Activated T-helper 17 cell treated with anti-CD3 and anti-CD28 coated beads, Interleukin-2, amount 50 U/mL, for 72 hours (primary cell): Measurements from ENCODE around the gene GSE1. TPM values are rescaled to one million over a fixed set of nuclear protein-coding genes. Genes with fewer than 3 reads are reported as not detected.

Experiments
- ATAC-seq: fragments of 150-1000 bp; cut with Tn5 transposase; replicated peaks from 2 replicates; pipeline ENCODE4 v1.10.0; 2021; ENCODE audit warnings: mild to moderate bottlenecking, moderate library complexity
- H3K27ac Mint-ChIP-seq: one replicate; pipeline ENCODE4 v1.8.0; 2022; ENCODE audit warnings: mixed read lengths
- H3K27me3 Mint-ChIP-seq: one replicate; pipeline ENCODE4 v1.8.0; 2022; ENCODE audit warnings: mixed read lengths
- H3K36me3 Mint-ChIP-seq: one replicate; pipeline ENCODE4 v1.8.0; 2022; ENCODE audit warnings: low read depth, mild to moderate bottlenecking, mixed read lengths
- H3K4me1 Mint-ChIP-seq: one replicate; pipeline ENCODE4 v1.8.0; 2022; ENCODE audit warnings: mixed read lengths
- H3K4me3 Mint-ChIP-seq: one replicate; pipeline ENCODE4 v1.8.0; 2022; ENCODE audit warnings: mild to moderate bottlenecking, mixed read lengths
- H3K9me3 Mint-ChIP-seq: one replicate; pipeline ENCODE4 v1.8.0; 2022; ENCODE audit warnings: mixed read lengths
- total RNA-seq, 2 donors: library from RNA; stranded (reverse); gene quantifications; one replicate each; pipeline ENCODE4 v1.2.3, GENCODE V29; 2022

GSE1 gene
- total RNA-seq, 2 donors from 2014 or later, result 12.1 to 17.4 TPM

DNA sequence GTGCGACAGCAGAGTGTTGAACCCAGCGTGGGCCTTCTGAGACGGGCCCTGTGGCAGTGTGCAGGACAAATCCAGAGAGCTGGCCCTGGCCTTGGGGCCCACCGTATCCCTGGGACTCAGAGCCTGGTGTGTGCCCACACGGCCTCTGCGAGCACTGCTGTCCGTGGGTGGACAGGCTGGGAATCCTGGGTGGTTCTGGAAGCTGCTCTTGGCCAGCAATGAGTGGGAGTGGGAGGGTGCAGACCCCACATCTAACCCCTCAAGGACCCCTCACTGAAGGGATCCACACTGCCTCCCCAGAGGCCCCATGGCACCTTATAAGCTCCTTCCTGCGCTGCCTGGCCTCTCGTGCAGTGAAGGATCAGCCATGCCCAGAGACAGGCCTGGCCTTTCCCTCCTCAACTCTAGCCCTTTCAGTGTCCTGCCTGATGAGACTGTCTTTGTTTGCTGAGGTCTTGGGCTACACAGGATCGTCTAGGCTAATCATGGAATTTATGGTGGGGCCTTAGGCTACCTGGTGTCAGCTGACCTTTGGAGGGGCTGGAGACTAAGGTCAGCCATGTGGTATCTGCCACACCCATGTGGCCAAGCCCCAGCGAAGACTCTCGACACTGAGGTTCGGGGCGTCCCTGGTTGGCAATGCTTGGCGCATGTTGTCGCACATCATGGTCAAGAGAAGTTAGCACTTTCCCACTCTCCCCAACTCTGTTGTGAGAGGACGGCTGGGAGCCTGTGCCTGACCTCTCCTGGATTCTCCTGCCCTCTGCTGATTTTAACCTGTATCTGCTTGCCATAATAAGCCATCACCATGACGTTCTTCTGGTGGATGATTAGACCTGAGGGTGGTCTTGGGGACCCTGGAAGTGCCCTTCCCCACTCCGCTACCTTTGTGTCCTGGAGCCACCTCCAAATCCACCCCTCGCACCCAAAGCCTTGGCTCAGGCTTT lies 92.1 kb downstream of the GSE1 start:
- H3K4me3 Mint-ChIP-seq, result no peak overlapping the region
- no peaks in the 10 kb centered on the region for H3K27me3 Mint-ChIP-seq
- no peak overlapping the region for H3K27ac Mint-ChIP-seq
- H3K4me1 Mint-ChIP-seq, result no peaks in the 10 kb centered on the region
- no peak for ATAC-seq
- H3K9me3 Mint-ChIP-seq, result no peaks in the 10 kb centered on the region
- no peaks in the 10 kb centered on the region for H3K36me3 Mint-ChIP-seq

DNA sequence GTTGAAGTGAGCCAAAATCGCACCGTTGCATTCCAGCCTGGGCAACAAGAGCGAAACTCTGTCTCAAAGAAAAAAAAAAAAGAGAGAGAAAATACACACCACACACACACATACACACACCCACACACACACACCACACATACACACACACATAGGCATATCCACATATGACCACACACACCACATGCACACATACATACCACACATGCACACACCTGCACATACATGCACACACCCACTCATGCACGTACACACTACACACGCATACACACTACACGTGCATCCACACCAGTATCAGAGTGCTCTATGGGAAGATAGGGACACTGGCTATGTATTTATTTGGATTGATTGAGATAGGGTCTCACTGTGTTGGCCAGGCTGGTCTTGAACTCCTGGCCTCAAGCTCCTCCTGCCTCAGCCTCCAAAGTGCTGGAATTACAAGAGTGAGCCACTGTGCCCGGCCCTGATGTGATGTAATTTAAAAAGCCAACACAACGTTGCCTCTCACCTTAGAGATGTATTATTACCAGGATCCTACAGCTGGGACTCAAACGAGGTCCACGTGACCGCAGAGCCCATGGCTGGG lies 93.4 kb downstream of the GSE1 start:
- Mint-ChIP-seq H3K36me3 (no peaks in the 10 kb centered on the region), H3K9me3 (no peaks in the 10 kb centered on the region), H3K27ac (no peak overlapping the region), H3K4me1 (no peaks in the 10 kb centered on the region), H3K27me3 (no peaks in the 10 kb centered on the region), H3K4me3 (no peak overlapping the region)
- ATAC-seq, result no peak

- Mint-ChIP-seq H3K9me3 (no peaks in the 10 kb centered on the region), H3K27me3 (no peaks in the 10 kb centered on the region), H3K27ac (no peak overlapping the region), H3K4me3 (no peak overlapping the region), H3K36me3 (no peaks in the 10 kb centered on the region), H3K4me1 (no peaks in the 10 kb centered on the region)
- ATAC-seq, result no peak
Observed at GRCh38 chr16:85707528-85708095, 94.5 kb downstream of the GSE1 start.

- H3K27ac Mint-ChIP-seq, result no peak overlapping the region
- H3K36me3 Mint-ChIP-seq, result no peaks in the 10 kb centered on the region
- no peaks in the 10 kb centered on the region for H3K27me3 Mint-ChIP-seq
- H3K4me3 Mint-ChIP-seq, result no peak overlapping the region
- no peak for ATAC-seq
- H3K4me1 Mint-ChIP-seq, result no peaks in the 10 kb centered on the region
- H3K9me3 Mint-ChIP-seq, result no peaks in the 10 kb centered on the region
Observed at GRCh38 chr16:85708338-85708737, 95.2 kb downstream of the GSE1 start.

DNA sequence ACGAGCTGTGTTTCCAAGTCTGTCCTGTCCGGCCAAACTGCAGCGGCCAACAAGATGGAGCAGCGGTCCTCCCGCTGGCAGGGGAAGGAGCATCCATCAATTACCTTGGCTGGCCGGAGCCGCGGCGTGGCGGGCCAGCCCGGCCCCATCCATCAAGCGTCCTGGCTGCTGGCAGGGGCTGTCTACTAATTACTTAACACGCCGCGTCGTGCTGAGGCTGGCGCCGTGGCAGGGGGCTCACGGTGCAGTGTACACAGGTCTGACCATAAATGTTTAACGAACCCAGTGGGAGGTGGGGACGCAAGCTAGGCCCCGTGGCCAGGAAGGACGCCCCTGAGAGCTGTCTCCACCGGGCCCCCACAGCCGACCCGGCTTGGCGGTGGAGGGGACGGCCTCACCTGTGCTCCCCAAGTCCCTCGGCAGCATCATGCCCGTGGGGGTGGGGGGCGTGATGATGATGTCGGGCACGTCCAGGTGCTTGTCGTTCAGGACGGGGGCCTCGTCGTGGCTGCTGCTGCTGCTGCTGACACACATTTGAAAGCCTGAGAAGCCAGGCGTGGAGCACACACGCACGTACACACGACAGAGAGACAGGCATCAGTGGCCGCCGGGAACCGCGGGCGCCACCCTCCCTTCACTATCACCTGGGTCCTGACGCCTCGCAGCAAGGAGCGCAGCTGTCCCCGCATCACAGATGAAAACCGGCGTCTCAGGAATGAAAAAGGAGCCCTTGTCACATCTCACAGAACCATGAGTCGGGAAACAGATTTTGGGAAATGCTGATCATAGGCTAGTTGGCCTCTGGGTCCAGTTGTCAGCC lies 96.9 kb downstream of the GSE1 start:
- no peak for ATAC-seq
- H3K36me3 Mint-ChIP-seq, result no peaks in the 10 kb centered on the region
- no peak overlapping the region for H3K4me3 Mint-ChIP-seq
- no peaks in the 10 kb centered on the region for H3K27me3 Mint-ChIP-seq
- no peaks in the 10 kb centered on the region for H3K4me1 Mint-ChIP-seq
- no peaks in the 10 kb centered on the region for H3K9me3 Mint-ChIP-seq
- H3K27ac Mint-ChIP-seq, result no peak overlapping the region

DNA sequence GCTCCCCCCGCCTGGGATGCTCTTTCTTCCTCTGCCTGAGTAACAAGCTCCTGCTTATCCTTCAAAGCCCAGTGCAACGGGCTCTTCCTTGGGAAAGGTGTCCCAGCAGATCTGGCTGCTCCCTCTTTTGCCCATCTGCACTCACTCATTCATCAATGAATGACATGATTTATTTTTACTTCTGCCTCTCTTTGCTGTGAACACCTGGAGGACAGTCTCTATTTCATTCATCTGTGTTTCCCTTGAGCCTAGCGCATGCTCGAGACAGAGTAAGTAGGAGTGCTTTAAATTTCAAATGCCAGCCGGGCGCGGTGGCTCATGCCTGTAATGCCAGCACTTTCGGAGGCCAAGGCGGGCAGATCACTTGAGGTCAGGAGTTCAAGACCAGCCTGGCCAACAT lies 97.6 kb downstream of the GSE1 start:
- no peaks in the 10 kb centered on the region for H3K4me1 Mint-ChIP-seq
- no peak overlapping the region for H3K27ac Mint-ChIP-seq
- peaks cover 3% of the 10 kb centered on the region for H3K27me3 Mint-ChIP-seq
- no peak for ATAC-seq
- no peaks in the 10 kb centered on the region for H3K36me3 Mint-ChIP-seq
- H3K4me3 Mint-ChIP-seq, result no peak overlapping the region
- no peaks in the 10 kb centered on the region for H3K9me3 Mint-ChIP-seq

DNA sequence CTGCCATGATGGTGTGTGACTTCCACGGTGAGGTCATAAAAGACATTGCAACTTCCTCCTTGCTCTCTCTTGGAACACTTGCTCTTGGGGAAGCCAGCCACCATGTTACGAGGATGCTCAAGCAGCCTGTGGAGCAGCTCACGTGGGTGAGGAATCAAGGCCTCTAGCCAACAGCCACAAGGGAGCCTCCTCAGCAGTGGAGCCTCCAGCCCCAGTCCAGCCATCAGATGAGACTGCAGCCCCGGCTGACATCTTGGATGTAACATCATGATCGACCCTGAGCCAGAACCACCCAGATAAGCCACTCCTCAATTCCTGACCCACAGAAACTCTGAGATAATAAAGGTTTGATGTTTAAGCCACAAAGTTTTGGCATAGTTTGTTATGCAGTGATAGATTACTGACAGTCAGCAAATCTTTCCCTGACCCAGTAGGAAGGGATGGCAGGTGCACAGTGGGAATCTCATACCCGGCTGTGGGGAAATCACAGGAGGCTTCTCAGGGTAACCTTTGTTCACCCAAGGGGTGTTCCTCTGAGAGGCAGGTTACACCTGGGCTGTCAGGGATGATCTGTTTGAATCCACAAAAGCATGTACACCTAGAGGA lies 99.0 kb downstream of the GSE1 start:
- H3K4me3 Mint-ChIP-seq, result no peak overlapping the region
- H3K36me3 Mint-ChIP-seq, result no peaks in the 10 kb centered on the region
- H3K27ac Mint-ChIP-seq, result no peak overlapping the region
- no peaks in the 10 kb centered on the region for H3K4me1 Mint-ChIP-seq
- H3K9me3 Mint-ChIP-seq, result no peaks in the 10 kb centered on the region
- peaks cover 3% of the 10 kb centered on the region for H3K27me3 Mint-ChIP-seq
- ATAC-seq, result no peak

GRCh38 chr16:85712801-85713200 lies 99.7 kb downstream of the GSE1 start:
- no peaks in the 10 kb centered on the region for H3K36me3 Mint-ChIP-seq
- no peak overlapping the region for H3K27ac Mint-ChIP-seq
- H3K4me1 Mint-ChIP-seq, result peaks cover 2% of the 10 kb centered on the region
- no peak for ATAC-seq
- peaks cover 3% of the 10 kb centered on the region for H3K27me3 Mint-ChIP-seq
- no peaks in the 10 kb centered on the region for H3K9me3 Mint-ChIP-seq
- no peak overlapping the region for H3K4me3 Mint-ChIP-seq

GRCh38 chr16:85715169-85716021 lies 102.3 kb downstream of the GSE1 start:
- H3K4me3 Mint-ChIP-seq, result no peak overlapping the region
- no peak for ATAC-seq
- no peaks in the 10 kb centered on the region for H3K9me3 Mint-ChIP-seq
- H3K27me3 Mint-ChIP-seq, result peaks cover 3% of the 10 kb centered on the region
- no peak overlapping the region for H3K27ac Mint-ChIP-seq
- H3K4me1 Mint-ChIP-seq, result peaks cover 3% of the 10 kb centered on the region
- no peaks in the 10 kb centered on the region for H3K36me3 Mint-ChIP-seq

GRCh38 chr16:85716022-85716679 lies 103.0 kb downstream of the GSE1 start:
- Mint-ChIP-seq H3K9me3 (no peaks in the 10 kb centered on the region), H3K27ac (no peak overlapping the region), H3K4me3 (no peak overlapping the region), H3K27me3 (peaks cover 3% of the 10 kb centered on the region), H3K36me3 (no peaks in the 10 kb centered on the region), H3K4me1 (peaks cover 3% of the 10 kb centered on the region)
- ATAC-seq, result no peak

- peaks cover 3% of the 10 kb centered on the region for H3K4me1 Mint-ChIP-seq
- no peaks in the 10 kb centered on the region for H3K9me3 Mint-ChIP-seq
- no peak overlapping the region for H3K27ac Mint-ChIP-seq
- no peak for ATAC-seq
- peaks cover 3% of the 10 kb centered on the region for H3K27me3 Mint-ChIP-seq
- H3K36me3 Mint-ChIP-seq, result no peaks in the 10 kb centered on the region
- no peak overlapping the region for H3K4me3 Mint-ChIP-seq
Observed at GRCh38 chr16:85716680-85717038, 103.5 kb downstream of the GSE1 start.

- Mint-ChIP-seq H3K27me3 (peaks cover 3% of the 10 kb centered on the region), H3K27ac (no peak overlapping the region), H3K9me3 (no peaks in the 10 kb centered on the region), H3K36me3 (no peaks in the 10 kb centered on the region), H3K4me3 (no peak overlapping the region), H3K4me1 (peaks cover 3% of the 10 kb centered on the region)
- ATAC-seq, result peak; percentile 47
Observed at GRCh38 chr16:85717393-85718152, 104.5 kb downstream of the GSE1 start.

- Mint-ChIP-seq H3K36me3 (no peaks in the 10 kb centered on the region), H3K4me3 (no peak overlapping the region), H3K27me3 (peaks cover 3% of the 10 kb centered on the region), H3K4me1 (peaks cover 3% of the 10 kb centered on the region), H3K9me3 (no peaks in the 10 kb centered on the region), H3K27ac (no peak overlapping the region)
- no peak for ATAC-seq
Observed at GRCh38 chr16:85718153-85718477, 105.0 kb downstream of the GSE1 start.
